HEK293 (cell line): ENCODE results near the gene MUC15.

Experiments
- KLF17 ChIP-seq: fragments of 450-650 bp; formaldehyde crosslinking; IDR thresholded peaks from 2 replicates; pipeline ENCODE4 v1.5.1; 2016; ENCODE audit warnings: missing biosample characterization, missing genetic modification characterization
- PRDM6 ChIP-seq: fragments of 450-650 bp; formaldehyde crosslinking; IDR thresholded peaks from 2 replicates; pipeline ENCODE4 v1.5.1; 2017; ENCODE audit warnings: missing biosample characterization, missing genetic modification characterization
- ZNF146 ChIP-seq: fragments of 450-650 bp; formaldehyde crosslinking; IDR thresholded peaks from 2 replicates; pipeline ENCODE4 v1.5.1; 2016; ENCODE audit warnings: missing biosample characterization, missing genetic modification characterization
- ZNF274 ChIP-seq, 2 experiments: fragments of 200-500 bp in 1 of 2; fragments of 450-650 bp in 1 of 2; sonication (Bioruptor generic) in 1 of 2; formaldehyde crosslinking in 1 of 2; IDR thresholded peaks; 2 replicates each; pipeline versions ENCODE4 v1.5.1 to v1.6.1; 2014 to 2016; ENCODE audit warnings: borderline replicate concordance in 1 of 2, inconsistent platforms in 1 of 2, low read length in 1 of 2, missing biosample characterization in 1 of 2, missing genetic modification characterization in 1 of 2
- ZNF335 ChIP-seq: fragments of 450-650 bp; formaldehyde crosslinking; conservative IDR thresholded peaks from 2 replicates; pipeline ENCODE4 v1.5.1; 2016; ENCODE audit warnings: missing biosample characterization, missing genetic modification characterization
- ZSCAN16 ChIP-seq: fragments of 450-650 bp; formaldehyde crosslinking; IDR thresholded peaks from 2 replicates; pipeline ENCODE4 v1.5.1; 2016; ENCODE audit warnings: missing biosample characterization, missing genetic modification characterization
- TF ChIP-seq, protein P1 (sequence below): fragments of 450-650 bp; formaldehyde crosslinking; IDR thresholded peaks from 2 replicates; pipeline ENCODE4 v1.5.1; 2016; ENCODE audit warnings: missing biosample characterization, missing genetic modification characterization
- TF ChIP-seq, protein P2 (sequence below): fragments of 450-650 bp; IDR thresholded peaks from 2 replicates; pipeline ENCODE4 v1.5.1; 2018; ENCODE audit warnings: missing biosample characterization, missing genetic modification characterization
- TF ChIP-seq, protein P3 (sequence below): fragments of 450-650 bp; formaldehyde crosslinking; IDR thresholded peaks from 2 replicates; pipeline ENCODE4 v1.5.1; 2016; ENCODE audit warnings: missing biosample characterization, missing genetic modification characterization

DNA sequence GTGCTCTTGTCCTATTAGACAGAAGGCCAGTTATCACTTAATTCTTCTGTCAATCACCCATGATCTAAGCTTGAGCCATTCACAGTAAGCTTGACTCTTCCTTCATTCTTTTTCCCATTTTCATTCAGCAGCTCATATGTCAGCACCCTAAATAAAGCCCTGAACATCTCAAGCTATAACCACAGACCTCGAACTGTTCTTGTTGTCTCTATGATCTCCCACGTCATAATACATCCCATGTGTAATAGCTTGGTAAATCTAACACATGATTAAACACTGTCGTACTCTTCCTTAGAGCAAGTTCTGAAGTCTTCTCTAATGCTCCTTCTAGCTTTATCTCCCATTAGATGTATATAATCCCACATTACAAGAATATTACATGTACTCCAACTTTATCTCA lies 14.4 kb downstream of the MUC15 start:
- TF ChIP-seq, protein P1, sequence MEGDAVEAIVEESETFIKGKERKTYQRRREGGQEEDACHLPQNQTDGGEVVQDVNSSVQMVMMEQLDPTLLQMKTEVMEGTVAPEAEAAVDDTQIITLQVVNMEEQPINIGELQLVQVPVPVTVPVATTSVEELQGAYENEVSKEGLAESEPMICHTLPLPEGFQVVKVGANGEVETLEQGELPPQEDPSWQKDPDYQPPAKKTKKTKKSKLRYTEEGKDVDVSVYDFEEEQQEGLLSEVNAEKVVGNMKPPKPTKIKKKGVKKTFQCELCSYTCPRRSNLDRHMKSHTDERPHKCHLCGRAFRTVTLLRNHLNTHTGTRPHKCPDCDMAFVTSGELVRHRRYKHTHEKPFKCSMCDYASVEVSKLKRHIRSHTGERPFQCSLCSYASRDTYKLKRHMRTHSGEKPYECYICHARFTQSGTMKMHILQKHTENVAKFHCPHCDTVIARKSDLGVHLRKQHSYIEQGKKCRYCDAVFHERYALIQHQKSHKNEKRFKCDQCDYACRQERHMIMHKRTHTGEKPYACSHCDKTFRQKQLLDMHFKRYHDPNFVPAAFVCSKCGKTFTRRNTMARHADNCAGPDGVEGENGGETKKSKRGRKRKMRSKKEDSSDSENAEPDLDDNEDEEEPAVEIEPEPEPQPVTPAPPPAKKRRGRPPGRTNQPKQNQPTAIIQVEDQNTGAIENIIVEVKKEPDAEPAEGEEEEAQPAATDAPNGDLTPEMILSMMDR, result no peak
- TF ChIP-seq ZNF274 (IDR thresholded peaks at IDR 0.05; ENCODE audit: low read length) (no peak), ZNF274 (tag by site-specific recombination; IDR thresholded peaks at IDR 0.05; ENCODE audit: borderline replicate concordance) (no peak), ZSCAN16 (tag by site-specific recombination) (no peak), KLF17 (tag by site-specific recombination) (no peak), ZNF335 (tag by site-specific recombination) (no peak), PRDM6 (tag by site-specific recombination) (no peak), ZNF146 (tag by site-specific recombination) (no peak)
- TF ChIP-seq, protein P2, sequence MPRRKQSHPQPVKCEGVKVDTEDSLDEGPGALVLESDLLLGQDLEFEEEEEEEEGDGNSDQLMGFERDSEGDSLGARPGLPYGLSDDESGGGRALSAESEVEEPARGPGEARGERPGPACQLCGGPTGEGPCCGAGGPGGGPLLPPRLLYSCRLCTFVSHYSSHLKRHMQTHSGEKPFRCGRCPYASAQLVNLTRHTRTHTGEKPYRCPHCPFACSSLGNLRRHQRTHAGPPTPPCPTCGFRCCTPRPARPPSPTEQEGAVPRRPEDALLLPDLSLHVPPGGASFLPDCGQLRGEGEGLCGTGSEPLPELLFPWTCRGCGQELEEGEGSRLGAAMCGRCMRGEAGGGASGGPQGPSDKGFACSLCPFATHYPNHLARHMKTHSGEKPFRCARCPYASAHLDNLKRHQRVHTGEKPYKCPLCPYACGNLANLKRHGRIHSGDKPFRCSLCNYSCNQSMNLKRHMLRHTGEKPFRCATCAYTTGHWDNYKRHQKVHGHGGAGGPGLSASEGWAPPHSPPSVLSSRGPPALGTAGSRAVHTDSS (tag by site-specific recombination), result no peak
- TF ChIP-seq, protein P3, sequence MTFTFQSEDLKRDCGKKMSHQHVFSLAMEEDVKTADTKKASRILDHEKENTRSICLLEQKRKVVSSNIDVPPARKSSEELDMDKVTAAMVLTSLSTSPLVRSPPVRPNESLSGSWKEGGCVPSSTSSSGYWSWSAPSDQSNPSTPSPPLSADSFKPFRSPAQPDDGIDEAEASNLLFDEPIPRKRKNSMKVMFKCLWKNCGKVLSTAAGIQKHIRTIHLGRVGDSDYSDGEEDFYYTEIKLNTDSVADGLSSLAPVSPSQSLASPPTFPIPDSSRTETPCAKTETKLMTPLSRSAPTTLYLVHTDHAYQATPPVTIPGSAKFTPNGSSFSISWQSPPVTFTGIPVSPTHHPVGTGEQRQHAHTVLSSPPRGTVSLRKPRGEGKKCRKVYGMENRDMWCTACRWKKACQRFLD (tag by site-specific recombination), result no peak
